ENCODE results near the gene IDH3B. TPM values are rescaled to one million over a fixed set of nuclear protein-coding genes. Genes with fewer than 3 reads are reported as not detected.

IDH3B gene
- total and polyA plus RNA-seq, 2 of the 13 experiments (the other 11 are each of a cell fraction or from before 2014, with no cell fraction given) = 215 to 254 TPM

DNA sequence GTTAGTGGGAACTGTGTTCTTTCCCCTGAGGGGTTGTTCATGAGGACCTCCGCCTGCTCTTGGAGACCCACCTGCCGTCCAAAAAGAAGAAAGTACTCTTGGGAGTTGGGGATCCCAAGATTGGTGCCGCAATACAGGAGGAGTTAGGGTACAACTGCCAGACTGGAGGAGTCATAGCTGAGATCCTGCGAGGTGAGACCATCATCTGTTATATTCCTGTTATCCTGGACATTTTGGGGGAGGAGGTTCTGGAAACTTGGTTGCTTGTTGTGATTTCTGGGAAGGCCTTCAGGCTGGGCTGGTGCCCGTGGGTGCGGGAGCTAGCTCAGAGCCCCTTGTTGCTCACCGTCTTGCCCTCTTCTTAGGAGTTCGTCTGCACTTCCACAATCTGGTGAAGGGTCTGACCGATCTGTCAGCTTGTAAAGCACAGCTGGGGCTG, 9.6 kb downstream of the IDH3B start (continued):
- TF ChIP-seq, protein P1, sequence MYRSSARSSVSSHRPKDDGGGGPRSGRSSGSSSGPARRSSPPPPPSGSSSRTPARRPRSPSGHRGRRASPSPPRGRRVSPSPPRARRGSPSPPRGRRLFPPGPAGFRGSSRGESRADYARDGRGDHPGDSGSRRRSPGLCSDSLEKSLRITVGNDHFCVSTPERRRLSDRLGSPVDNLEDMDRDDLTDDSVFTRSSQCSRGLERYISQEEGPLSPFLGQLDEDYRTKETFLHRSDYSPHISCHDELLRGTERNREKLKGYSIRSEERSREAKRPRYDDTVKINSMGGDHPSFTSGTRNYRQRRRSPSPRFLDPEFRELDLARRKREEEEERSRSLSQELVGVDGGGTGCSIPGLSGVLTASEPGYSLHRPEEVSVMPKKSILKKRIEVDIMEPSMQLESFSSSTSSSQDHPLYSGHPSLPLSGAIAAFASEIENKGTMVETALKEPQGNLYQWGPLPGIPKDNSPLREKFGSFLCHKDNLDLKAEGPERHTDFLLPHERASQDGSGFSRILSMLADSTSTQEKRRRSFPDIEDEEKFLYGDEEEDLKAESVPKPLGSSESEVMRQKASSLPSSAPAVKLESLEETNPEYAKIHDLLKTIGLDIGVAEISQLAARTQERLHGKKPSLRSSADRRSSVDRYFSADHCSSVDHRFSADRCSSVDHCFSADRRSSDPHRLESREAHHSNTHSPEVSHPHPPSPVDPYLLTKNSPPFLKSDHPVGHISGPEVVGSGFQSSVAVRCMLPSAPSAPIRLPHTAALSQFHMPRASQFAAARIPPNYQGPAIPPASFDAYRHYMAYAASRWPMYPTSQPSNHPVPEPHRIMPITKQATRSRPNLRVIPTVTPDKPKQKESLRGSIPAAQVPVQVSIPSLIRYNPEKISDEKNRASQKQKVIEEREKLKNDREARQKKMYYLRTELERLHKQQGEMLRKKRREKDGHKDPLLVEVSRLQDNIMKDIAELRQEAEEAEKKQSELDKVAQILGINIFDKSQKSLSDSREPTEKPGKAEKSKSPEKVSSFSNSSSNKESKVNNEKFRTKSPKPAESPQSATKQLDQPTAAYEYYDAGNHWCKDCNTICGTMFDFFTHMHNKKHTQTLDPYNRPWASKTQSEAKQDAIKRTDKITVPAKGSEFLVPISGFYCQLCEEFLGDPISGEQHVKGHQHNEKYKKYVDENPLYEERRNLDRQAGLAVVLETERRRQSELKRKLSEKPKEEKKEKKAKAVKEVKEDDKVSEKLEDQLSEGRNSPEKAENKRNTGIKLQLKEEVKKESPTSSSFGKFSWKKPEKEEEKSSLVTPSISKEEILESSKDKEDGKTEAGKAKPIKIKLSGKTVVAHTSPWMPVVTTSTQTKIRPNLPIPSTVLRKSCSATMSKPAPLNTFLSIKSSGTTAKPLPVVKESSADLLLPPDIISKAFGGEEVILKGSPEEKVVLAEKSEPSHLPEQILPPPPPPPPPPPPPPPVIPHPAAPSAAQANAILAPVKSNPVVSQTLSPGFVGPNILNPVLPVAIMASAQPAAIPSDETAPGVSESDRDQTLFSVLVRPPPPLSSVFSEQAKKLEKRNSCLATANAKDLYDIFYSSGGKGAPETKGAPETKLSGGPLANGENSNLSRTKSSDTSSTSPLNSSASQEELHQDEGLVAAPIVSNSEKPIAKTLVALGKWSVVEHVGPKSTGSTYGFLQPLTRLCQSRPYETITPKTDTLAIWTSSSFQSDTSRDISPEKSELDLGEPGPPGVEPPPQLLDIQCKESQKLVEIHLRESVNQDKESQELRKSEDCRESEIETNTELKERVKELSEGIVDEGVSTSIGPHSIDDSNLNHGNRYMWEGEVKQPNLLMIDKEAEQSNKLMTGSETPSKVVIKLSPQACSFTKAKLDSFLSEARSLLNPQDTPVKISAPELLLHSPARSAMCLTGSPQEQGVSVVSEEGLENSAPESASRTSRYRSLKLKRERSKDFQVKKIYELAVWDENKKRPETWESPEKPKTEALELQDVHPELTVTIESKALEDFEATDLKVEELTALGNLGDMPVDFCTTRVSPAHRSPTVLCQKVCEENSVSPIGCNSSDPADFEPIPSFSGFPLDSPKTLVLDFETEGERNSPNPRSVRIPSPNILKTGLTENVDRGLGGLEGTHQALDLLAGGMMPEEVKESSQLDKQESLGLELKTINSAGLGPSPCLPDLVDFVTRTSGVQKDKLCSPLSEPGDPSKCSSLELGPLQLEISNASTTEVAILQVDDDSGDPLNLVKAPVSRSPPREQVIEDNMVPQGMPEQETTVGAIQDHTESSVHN (CRISPR knock-in tag; IDR thresholded peaks at IDR 0.05) = no peak
- TF ChIP-seq ZNF383 (CRISPR knock-in tag; IDR thresholded peaks at IDR 0.05; ENCODE audit: borderline replicate concordance) = no peak
- TF ChIP-seq MLLT10 (CRISPR knock-in tag; IDR thresholded peaks at IDR 0.05) = peak; percentile 66; the same call in 1 of the 2 replicates
- TF ChIP-seq HES4 (CRISPR knock-in tag; IDR thresholded peaks at IDR 0.05; ENCODE audit: borderline replicate concordance) = 0 out of 2 replicates have a peak, but pooled peaks have one; percentile 57
- TF ChIP-seq HDAC6 (IDR thresholded peaks at IDR 0.05; ENCODE audit: low read depth, low read length) = no peak
- no peak for TF ChIP-seq SCMH1 (CRISPR knock-in tag; IDR thresholded peaks at IDR 0.05; ENCODE audit: borderline replicate concordance)
- TF ChIP-seq, protein P2, sequence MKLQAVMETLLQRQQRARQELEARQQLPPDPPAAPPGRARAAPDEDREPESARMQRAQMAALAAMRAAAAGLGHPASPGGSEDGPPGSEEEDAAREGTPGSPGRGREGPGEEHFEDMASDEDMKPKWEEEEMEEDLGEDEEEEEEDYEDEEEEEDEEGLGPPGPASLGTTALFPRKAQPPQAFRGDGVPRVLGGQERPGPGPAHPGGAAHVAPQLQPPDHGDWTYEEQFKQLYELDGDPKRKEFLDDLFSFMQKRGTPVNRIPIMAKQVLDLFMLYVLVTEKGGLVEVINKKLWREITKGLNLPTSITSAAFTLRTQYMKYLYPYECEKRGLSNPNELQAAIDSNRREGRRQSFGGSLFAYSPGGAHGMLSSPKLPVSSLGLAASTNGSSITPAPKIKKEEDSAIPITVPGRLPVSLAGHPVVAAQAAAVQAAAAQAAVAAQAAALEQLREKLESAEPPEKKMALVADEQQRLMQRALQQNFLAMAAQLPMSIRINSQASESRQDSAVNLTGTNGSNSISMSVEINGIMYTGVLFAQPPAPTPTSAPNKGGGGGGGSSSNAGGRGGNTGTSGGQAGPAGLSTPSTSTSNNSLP (IDR thresholded peaks at IDR 0.05; ENCODE audit: low read depth, low read length) = no peak
- no peak for TF ChIP-seq ZNF10 (CRISPR knock-in tag; IDR thresholded peaks at IDR 0.05; ENCODE audit: borderline replicate concordance, low read depth)
- no peak for TF ChIP-seq PCBP2 (optimal IDR thresholded peaks at IDR 0.05; ENCODE audit: low read depth, low read length, poor library complexity, severe bottlenecking)
- TF ChIP-seq ZNF570 (CRISPR knock-in tag; IDR thresholded peaks at IDR 0.05; ENCODE audit: borderline replicate concordance) = no peak
- peak; percentile 11; the same call in 1 of the 2 replicates for TF ChIP-seq ZNF563 (CRISPR knock-in tag; IDR thresholded peaks at IDR 0.05)
- no peak for TF ChIP-seq ZNF496 (CRISPR knock-in tag; IDR thresholded peaks at IDR 0.05; ENCODE audit: insufficient replicate concordance)
- TF ChIP-seq ZBTB20 (CRISPR knock-in tag; IDR thresholded peaks at IDR 0.05; ENCODE audit: borderline replicate concordance, low read depth) = 0 out of 2 replicates have a peak, but pooled peaks have one; percentile 45
- no peak for TF ChIP-seq RORA (CRISPR knock-in tag; IDR thresholded peaks at IDR 0.05)
- TF ChIP-seq HDAC2 (CRISPR knock-in tag; IDR thresholded peaks at IDR 0.05) = no peak
- TF ChIP-seq ZNF317 (CRISPR knock-in tag; IDR thresholded peaks at IDR 0.05) = no peak
- TF ChIP-seq ZNF280B (CRISPR knock-in tag; IDR thresholded peaks at IDR 0.05; ENCODE audit: borderline replicate concordance) = no peak
- no peak for TF ChIP-seq NR3C1 (CRISPR knock-in tag; IDR thresholded peaks at IDR 0.05)
- TF ChIP-seq ZBTB7B (CRISPR knock-in tag; IDR thresholded peaks at IDR 0.05) = no peak

Measured in HepG2 (cell line).